Gastroesophageal sphincter (tissue), 4 donors: ENCODE results near the gene CXXC5. TPM values are rescaled to one million over a fixed set of nuclear protein-coding genes. Genes with fewer than 3 reads are reported as not detected.
A peak's percentile ranks its signal among the peaks of the same experiment; 100 is the strongest.

Experiments
- ATAC-seq: fragments of 150-250 bp; one replicate; pipeline ENCODE4 v1.9.1; 2016; ENCODE audit warnings: mild to moderate bottlenecking, moderate library complexity
- H3K27ac ChIP-seq, 4 donors: fragments of 200-600 bp; sonication (generic) in 3 of 4; 1 replicate in 3 of 4; 2 replicates in 1 of 4; pipeline ENCODE4 v1.5.1; 2016 to 2019
- H3K27me3 ChIP-seq: fragments of 200-600 bp; sonication (generic); one replicate; pipeline ENCODE4 v1.5.1; 2019
- H3K36me3 ChIP-seq, 2 donors: fragments of 200-600 bp; sonication (generic); one replicate each; pipeline ENCODE4 v1.5.1; 2019; ENCODE audit warnings: control low read depth in 1 of 2
- H3K4me1 ChIP-seq, 3 donors: fragments of 200-600 bp; sonication (generic); 1 replicate in 2 of 3; 2 replicates in 1 of 3; pipeline ENCODE4 v1.5.1; 2016 to 2019; ENCODE audit warnings: control low read depth in 2 of 3
- H3K4me3 ChIP-seq, 2 donors: fragments of 200-600 bp; sonication (generic); one replicate each; pipeline ENCODE4 v1.5.1; 2019; ENCODE audit warnings: mild to moderate bottlenecking in 1 of 2, moderate library complexity in 1 of 2
- H3K9me3 ChIP-seq, 3 donors: fragments of 200-600 bp; sonication (generic); one replicate each; pipeline ENCODE4 v1.5.1; 2017 to 2019; ENCODE audit warnings: control low read depth in 2 of 3
- EP300 ChIP-seq: sonication (generic); formaldehyde crosslinking; IDR thresholded peaks from one replicate; pipeline ENCODE4 v1.6.1; 2017; ENCODE audit warnings: antibody characterized with exemption, mild to moderate bottlenecking
- POLR2A ChIP-seq, 2 donors: fragments of 450-650 bp; IDR thresholded peaks; one replicate each; pipeline ENCODE4 v1.6.1; 2017; ENCODE audit warnings: antibody characterized with exemption in 2 of 2, mild to moderate bottlenecking in 2 of 2, moderate library complexity in 1 of 2
- POLR2AphosphoS5 ChIP-seq: sonication (generic); formaldehyde crosslinking; IDR thresholded peaks from one replicate; pipeline ENCODE4 v1.6.1; 2017; ENCODE audit warnings: antibody characterized with exemption
- WGBS, 2 donors: methylation state at CpG; one replicate each; pipeline ENCODE4 v1.1.5; 2018; ENCODE audit warnings: low coverage in 1 of 2; 5-methylcytosine and 5-hydroxymethylcytosine counted together
- total RNA-seq, 4 donors: library from RNA; depleted of rRNA; stranded (reverse); fragments of >200 nt; gene quantifications; one replicate each; pipeline ENCODE4 v1.1.0, GENCODE V29; 2016
- TF ChIP-seq, protein P1 (sequence below), 4 experiments: fragments of 200-600 bp in 2 of 4; fragments of 450-650 bp in 2 of 4; sonication (generic) in 1 of 4; IDR thresholded peaks; one replicate each; pipeline ENCODE4 v1.5.1; 2017 to 2019; ENCODE audit warnings: antibody characterized with exemption in 4 of 4, mild to moderate bottlenecking in 2 of 4, moderate library complexity in 2 of 4

CXXC5 gene
- total RNA-seq, 4 donors from 2014 or later, result 30.0 to 50.7 (median 35.1) TPM

DNA sequence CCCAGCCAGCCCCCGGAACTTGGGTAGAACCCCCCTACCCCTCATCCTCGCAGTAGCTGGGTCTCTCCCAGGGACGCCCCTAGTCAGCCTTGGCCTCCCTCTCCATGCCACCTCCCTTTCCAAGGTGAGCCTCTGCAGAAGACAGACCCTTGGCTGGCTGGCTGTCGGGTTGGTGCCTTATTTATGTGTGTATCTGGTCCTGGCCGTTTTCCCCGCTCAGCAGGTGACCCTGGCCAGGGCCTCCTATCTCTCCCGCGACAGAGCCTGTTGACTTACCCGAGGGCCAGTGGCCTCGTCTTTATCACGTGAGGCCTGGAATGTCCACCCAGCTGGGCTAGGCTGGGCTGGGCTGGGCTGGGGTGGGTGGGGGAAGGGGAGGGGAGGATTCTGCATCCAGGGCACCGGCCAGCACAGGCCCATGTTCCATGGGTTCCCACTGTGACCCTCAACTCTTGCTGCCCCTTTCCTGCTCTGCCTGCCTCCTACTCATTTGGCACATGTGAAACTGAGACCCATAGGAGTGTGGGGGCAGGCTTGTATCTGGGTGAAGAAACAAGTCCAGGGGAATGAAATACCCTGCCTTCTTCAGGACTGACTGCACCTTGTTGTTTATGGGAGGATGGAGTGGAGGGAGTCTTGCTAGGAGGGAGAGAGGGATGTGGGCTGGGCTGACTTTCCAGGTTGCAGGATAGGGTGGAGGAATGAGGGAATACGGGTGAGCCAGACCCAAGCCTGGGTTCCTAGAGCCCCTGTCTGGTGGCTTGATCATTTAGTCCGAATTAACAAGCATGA lies 3.1 kb downstream of the CXXC5 start:
- Histone ChIP-seq H3K9me3 (no peaks in the 10 kb centered on the region), H3K27me3 (peaks cover 6% of the 10 kb centered on the region), H3K27ac (peak overlapping the region; percentile 26 to 94 (median 92)), H3K4me3 (peak overlapping the region; percentile 29 to 90), H3K36me3 (no peaks in the 10 kb centered on the region), H3K4me1 (peaks cover 0 to 93% (median 67%) of the 10 kb centered on the region in 3 donors)
- ATAC-seq, result peak; percentile 34
- TF ChIP-seq POLR2AphosphoS5 (peak; percentile 3), EP300 (no peak), POLR2A (IDR thresholded peaks at IDR 0.05) (no peak)
- TF ChIP-seq, protein P1, sequence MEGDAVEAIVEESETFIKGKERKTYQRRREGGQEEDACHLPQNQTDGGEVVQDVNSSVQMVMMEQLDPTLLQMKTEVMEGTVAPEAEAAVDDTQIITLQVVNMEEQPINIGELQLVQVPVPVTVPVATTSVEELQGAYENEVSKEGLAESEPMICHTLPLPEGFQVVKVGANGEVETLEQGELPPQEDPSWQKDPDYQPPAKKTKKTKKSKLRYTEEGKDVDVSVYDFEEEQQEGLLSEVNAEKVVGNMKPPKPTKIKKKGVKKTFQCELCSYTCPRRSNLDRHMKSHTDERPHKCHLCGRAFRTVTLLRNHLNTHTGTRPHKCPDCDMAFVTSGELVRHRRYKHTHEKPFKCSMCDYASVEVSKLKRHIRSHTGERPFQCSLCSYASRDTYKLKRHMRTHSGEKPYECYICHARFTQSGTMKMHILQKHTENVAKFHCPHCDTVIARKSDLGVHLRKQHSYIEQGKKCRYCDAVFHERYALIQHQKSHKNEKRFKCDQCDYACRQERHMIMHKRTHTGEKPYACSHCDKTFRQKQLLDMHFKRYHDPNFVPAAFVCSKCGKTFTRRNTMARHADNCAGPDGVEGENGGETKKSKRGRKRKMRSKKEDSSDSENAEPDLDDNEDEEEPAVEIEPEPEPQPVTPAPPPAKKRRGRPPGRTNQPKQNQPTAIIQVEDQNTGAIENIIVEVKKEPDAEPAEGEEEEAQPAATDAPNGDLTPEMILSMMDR (IDR thresholded peaks at IDR 0.05), result no peak
- 26 to 38% methylated on average over 2 to 4 of the region's 14 CpGs for WGBS, 2 donors

DNA sequence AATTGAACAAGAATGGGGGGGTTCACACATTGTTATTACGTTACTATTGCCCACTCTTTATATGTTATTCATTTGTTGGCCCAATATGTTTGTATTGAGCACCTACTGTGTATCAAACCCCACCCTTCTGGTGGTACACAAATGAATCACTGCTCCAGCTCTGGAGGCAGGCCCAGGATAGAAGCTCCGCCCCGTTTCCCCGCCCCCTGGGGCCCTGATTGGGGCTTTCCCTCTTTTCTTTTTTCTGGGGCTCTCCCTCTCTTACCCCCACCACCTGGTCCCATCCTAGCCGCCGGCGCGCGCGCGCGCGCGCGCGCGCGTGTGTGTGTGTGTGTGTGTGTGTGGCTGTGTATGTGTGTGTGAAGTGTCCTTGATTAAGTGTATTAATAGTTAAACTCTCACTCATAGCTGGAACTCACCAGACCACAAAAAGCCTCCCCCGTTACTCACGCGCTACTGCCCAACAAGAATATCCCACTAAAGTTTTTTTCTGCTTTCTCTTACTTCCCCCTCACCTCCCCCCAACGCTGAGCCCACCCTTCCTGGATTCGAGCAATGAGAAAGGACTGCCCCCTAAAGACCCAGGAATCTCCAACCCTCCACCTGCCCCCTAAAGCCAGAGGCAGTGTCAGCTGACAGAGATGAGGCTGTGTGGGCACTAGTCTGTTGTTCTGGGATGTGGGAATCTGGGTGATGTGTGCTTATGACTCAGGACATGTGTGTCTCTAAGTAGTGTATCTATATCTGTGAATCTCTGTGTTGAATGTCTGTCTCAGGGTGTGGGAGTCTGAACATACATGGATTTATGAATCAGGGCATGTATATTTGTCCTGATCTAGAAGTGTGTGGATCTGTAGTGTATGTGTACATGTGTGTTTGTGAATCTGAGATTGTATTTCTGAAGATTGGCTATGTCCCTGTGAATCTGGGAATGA lies 4.0 kb downstream of the CXXC5 start:
- H3K27me3 ChIP-seq, result peaks cover 6% of the 10 kb centered on the region
- no peaks in the 10 kb centered on the region for H3K9me3 ChIP-seq
- peak overlapping the region in 1 of 2 donors; percentile 90 for H3K4me3 ChIP-seq
- H3K27ac ChIP-seq, result peak overlapping the region; percentile 40 to 94 (median 92)
- peak; percentile 55 for ATAC-seq
- H3K4me1 ChIP-seq, result peaks cover 0 to 95% (median 72%) of the 10 kb centered on the region in 3 donors
- no peaks in the 10 kb centered on the region for H3K36me3 ChIP-seq
- TF ChIP-seq, protein P1 (IDR thresholded peaks at IDR 0.05), result no peak
- TF ChIP-seq POLR2AphosphoS5, result peak; percentile 37
- 14 to 28% methylated on average over 10 to 18 of the region's 23 CpGs for WGBS, 2 donors

DNA sequence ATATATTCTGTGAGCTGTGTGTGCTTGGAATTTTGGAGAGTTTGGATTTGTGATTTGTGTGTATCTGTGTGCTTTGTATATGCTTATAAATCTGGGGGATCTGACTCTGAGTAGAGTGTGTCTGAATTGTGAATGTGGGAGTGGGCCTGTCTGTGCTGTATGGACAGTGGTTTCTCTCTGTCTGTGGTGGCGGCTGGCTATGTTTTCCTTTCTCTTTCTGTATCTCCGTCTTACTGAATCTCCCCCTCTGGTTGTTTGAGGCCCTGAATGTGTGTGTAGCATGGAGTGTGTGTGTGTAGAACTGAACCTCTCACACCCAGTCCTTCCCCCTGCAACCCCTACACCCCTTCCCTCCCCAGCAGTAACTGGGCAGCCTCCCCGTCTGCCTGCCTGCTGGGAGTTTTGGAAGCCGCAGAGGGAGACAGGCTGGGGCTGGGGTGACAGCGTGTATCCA lies 4.7 kb downstream of the CXXC5 start:
- ATAC-seq, result no peak
- Histone ChIP-seq H3K4me1 (peaks cover 0 to 95% (median 73%) of the 10 kb centered on the region in 3 donors), H3K9me3 (no peaks in the 10 kb centered on the region), H3K36me3 (no peaks in the 10 kb centered on the region), H3K4me3 (peak overlapping the region in 1 of 2 donors; percentile 90), H3K27ac (peak overlapping the region; percentile 11 to 94 (median 92)), H3K27me3 (peaks cover 6% of the 10 kb centered on the region)
- 10 to 18% methylated on average over 2 to 3 of the region's 5 CpGs for WGBS, 2 donors
- TF ChIP-seq POLR2A (IDR thresholded peaks at IDR 0.05), result no peak

DNA sequence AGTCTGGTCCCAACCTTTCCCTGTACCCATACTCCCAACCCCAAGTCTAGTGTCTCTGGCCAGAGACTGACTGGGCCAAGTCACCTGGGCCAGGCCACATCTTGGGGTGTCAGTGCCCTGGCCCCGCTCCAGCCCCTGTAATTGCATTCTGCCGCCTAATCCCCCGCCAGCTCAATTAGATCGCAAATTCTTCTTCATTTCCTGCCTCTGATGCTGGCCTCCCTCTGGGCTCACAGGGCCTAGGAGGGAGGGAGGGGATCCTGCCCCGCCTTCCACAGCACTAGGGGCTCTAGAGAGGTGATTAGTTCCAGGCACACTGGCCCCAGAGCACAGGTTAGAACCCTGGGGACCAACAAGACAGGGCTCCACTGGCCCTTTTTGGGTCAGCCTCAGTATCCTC lies 5.5 kb downstream of the CXXC5 start:
- no peak for ATAC-seq
- no peaks in the 10 kb centered on the region for H3K9me3 ChIP-seq
- peak overlapping the region; percentile 11 to 94 (median 92) for H3K27ac ChIP-seq
- WGBS, 2 donors, result 73% methylated on average over 3 of the region's 5 CpGs; no CpG with 5 or more reads in 1 of the 2 donors
- TF ChIP-seq, protein P1 (IDR thresholded peaks at IDR 0.05), result no peak
- no peak for TF ChIP-seq POLR2A (IDR thresholded peaks at IDR 0.05)
- no peak for TF ChIP-seq EP300
- TF ChIP-seq POLR2AphosphoS5, result no peak
- no peaks in the 10 kb centered on the region for H3K36me3 ChIP-seq
- no peak overlapping the region for H3K4me3 ChIP-seq
- H3K4me1 ChIP-seq, result peaks cover 0 to 100% (median 80%) of the 10 kb centered on the region in 3 donors
- peaks cover 6% of the 10 kb centered on the region for H3K27me3 ChIP-seq

DNA sequence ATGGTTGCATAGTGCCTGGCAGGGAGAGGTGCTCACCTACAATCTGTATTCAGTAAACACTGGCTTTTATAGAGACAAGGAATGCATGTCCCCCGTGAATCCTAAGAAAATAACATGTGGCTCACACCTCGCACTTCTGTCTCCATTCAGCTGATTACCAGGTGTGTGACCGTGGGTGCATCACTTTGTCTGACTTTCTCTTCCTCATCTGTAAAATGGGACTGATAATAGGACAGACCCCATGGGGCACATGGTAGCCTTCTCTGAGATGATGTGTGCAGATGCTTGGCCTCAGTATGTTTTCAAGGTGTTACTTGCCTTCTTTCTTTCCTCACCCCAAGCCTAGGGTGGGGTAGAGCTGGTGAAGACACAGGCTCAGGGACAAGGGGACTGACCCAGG lies 6.3 kb downstream of the CXXC5 start:
- no peaks in the 10 kb centered on the region for H3K9me3 ChIP-seq
- ATAC-seq, result no peak
- H3K27ac ChIP-seq, result peak overlapping the region; percentile 70 to 94 (median 92)
- no peak for TF ChIP-seq EP300
- TF ChIP-seq POLR2AphosphoS5, result no peak
- no peak for TF ChIP-seq POLR2A (IDR thresholded peaks at IDR 0.05)
- TF ChIP-seq, protein P1 (IDR thresholded peaks at IDR 0.05), result no peak
- peaks cover 6% of the 10 kb centered on the region for H3K27me3 ChIP-seq
- no peaks in the 10 kb centered on the region for H3K36me3 ChIP-seq
- WGBS, 2 donors, result 75 to 93% methylated on average over 3 of the region's 3 CpGs
- peaks cover under 1 to 100% (median 88%) of the 10 kb centered on the region in 3 donors for H3K4me1 ChIP-seq
- no peak overlapping the region for H3K4me3 ChIP-seq
